ENCODE data around the gene TBC1D3B. TPM values are rescaled to one million over a fixed set of nuclear protein-coding genes. Genes with fewer than 3 reads are reported as not detected.

TBC1D3B gene
- total and polyA plus RNA-seq, 10 of the 15 experiments (the other 5 are each of a cell fraction or from before 2014, with no cell fraction given): 0.67 to 8.5 (median 1.7) TPM; not detected in 2

DNA sequence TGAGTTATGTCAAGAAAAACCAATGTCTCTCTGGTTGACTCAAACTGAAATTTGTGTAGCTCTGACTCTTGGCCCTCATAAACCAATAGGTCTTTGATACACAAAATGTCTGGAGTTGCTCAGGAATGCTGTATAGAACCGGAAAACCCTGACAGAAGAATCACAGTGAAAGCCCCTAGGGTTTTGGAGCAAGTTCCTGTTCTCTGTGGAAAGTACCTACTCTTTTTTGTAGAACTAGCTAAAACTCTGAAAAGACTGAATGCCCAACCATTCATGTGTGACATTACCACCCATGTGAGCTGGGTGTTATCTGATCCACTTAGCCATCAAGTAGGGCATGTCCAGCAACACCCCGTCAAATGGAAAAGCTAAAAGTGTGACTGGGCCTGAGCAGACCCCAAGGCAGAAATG lies 44.0 kb downstream of the TBC1D3B start (continued):
- TF ChIP-seq RUNX3 (IDR thresholded peaks at IDR 0.05; ENCODE audit: low read length) (peak; percentile 53), IKZF2 (IDR thresholded peaks at IDR 0.05) (peak; percentile 93 to 95), CHD2 (IDR thresholded peaks at IDR 0.05; ENCODE audit: borderline replicate concordance, low read depth, low read length) (no peak), ZSCAN29 (IDR thresholded peaks at IDR 0.05) (no peak), NR2F1 (conservative IDR thresholded peaks at IDR 0.05) (peak; percentile 54; the same call in 1 of the 2 replicates), STAT3 (IDR thresholded peaks at IDR 0.05; ENCODE audit: low read depth, low read length) (no peak), CBX3 (IDR thresholded peaks at IDR 0.05; ENCODE audit: borderline replicate concordance, low read depth) (no peak), GABPA (IDR thresholded peaks at IDR 0.05; ENCODE audit: low read depth) (no peak), ASH2L (IDR thresholded peaks at IDR 0.05; ENCODE audit: borderline replicate concordance, low read depth) (no peak), FOXM1 (IDR thresholded peaks at IDR 0.05; ENCODE audit: low read depth, low read length) (peak; percentile 73; the same call in 1 of the 2 replicates), SP1 (IDR thresholded peaks at IDR 0.05; ENCODE audit: low read depth, low read length) (no peak), TAF1 (IDR thresholded peaks at IDR 0.05; ENCODE audit: borderline replicate concordance, low read depth, low read length) (no peak), ZNF24 (IDR thresholded peaks at IDR 0.05) (no peak), NBN (IDR thresholded peaks at IDR 0.05) (no peak), LARP7 (IDR thresholded peaks at IDR 0.05) (no peak), CBX5 (IDR thresholded peaks at IDR 0.05; ENCODE audit: low read depth) (no peak), SREBF1 (IDR thresholded peaks at IDR 0.05; ENCODE audit: low read length) (no peak), FOXK2 (IDR thresholded peaks at IDR 0.05) (no peak), ZNF207 (IDR thresholded peaks at IDR 0.05; ENCODE audit: borderline replicate concordance) (no peak), KDM1A (IDR thresholded peaks at IDR 0.05; ENCODE audit: borderline replicate concordance) (no peak)
- TF ChIP-seq, protein P1, sequence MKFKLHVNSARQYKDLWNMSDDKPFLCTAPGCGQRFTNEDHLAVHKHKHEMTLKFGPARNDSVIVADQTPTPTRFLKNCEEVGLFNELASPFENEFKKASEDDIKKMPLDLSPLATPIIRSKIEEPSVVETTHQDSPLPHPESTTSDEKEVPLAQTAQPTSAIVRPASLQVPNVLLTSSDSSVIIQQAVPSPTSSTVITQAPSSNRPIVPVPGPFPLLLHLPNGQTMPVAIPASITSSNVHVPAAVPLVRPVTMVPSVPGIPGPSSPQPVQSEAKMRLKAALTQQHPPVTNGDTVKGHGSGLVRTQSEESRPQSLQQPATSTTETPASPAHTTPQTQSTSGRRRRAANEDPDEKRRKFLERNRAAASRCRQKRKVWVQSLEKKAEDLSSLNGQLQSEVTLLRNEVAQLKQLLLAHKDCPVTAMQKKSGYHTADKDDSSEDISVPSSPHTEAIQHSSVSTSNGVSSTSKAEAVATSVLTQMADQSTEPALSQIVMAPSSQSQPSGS (IDR thresholded peaks at IDR 0.05; ENCODE audit: low read length): peak; percentile 49; the same call in 1 of the 2 replicates
- TF ChIP-seq, protein P2, sequence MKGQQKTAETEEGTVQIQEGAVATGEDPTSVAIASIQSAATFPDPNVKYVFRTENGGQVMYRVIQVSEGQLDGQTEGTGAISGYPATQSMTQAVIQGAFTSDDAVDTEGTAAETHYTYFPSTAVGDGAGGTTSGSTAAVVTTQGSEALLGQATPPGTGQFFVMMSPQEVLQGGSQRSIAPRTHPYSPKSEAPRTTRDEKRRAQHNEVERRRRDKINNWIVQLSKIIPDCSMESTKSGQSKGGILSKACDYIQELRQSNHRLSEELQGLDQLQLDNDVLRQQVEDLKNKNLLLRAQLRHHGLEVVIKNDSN (IDR thresholded peaks at IDR 0.05; ENCODE audit: borderline replicate concordance, extremely low read length, insufficient read depth, low read depth, low read length): no peak
- TF ChIP-seq, protein P3, sequence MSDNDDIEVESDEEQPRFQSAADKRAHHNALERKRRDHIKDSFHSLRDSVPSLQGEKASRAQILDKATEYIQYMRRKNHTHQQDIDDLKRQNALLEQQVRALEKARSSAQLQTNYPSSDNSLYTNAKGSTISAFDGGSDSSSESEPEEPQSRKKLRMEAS (IDR thresholded peaks at IDR 0.05; ENCODE audit: low read depth, low read length): no peak
- TF ChIP-seq, protein P4, sequence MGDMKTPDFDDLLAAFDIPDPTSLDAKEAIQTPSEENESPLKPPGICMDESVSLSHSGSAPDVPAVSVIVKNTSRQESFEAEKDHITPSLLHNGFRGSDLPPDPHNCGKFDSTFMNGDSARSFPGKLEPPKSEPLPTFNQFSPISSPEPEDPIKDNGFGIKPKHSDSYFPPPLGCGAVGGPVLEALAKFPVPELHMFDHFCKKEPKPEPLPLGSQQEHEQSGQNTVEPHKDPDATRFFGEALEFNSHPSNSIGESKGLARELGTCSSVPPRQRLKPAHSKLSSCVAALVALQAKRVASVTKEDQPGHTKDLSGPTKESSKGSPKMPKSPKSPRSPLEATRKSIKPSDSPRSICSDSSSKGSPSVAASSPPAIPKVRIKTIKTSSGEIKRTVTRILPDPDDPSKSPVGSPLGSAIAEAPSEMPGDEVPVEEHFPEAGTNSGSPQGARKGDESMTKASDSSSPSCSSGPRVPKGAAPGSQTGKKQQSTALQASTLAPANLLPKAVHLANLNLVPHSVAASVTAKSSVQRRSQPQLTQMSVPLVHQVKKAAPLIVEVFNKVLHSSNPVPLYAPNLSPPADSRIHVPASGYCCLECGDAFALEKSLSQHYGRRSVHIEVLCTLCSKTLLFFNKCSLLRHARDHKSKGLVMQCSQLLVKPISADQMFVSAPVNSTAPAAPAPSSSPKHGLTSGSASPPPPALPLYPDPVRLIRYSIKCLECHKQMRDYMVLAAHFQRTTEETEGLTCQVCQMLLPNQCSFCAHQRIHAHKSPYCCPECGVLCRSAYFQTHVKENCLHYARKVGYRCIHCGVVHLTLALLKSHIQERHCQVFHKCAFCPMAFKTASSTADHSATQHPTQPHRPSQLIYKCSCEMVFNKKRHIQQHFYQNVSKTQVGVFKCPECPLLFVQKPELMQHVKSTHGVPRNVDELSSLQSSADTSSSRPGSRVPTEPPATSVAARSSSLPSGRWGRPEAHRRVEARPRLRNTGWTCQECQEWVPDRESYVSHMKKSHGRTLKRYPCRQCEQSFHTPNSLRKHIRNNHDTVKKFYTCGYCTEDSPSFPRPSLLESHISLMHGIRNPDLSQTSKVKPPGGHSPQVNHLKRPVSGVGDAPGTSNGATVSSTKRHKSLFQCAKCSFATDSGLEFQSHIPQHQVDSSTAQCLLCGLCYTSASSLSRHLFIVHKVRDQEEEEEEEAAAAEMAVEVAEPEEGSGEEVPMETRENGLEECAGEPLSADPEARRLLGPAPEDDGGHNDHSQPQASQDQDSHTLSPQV (IDR thresholded peaks at IDR 0.05): no peak
- TF ChIP-seq, protein P5, sequence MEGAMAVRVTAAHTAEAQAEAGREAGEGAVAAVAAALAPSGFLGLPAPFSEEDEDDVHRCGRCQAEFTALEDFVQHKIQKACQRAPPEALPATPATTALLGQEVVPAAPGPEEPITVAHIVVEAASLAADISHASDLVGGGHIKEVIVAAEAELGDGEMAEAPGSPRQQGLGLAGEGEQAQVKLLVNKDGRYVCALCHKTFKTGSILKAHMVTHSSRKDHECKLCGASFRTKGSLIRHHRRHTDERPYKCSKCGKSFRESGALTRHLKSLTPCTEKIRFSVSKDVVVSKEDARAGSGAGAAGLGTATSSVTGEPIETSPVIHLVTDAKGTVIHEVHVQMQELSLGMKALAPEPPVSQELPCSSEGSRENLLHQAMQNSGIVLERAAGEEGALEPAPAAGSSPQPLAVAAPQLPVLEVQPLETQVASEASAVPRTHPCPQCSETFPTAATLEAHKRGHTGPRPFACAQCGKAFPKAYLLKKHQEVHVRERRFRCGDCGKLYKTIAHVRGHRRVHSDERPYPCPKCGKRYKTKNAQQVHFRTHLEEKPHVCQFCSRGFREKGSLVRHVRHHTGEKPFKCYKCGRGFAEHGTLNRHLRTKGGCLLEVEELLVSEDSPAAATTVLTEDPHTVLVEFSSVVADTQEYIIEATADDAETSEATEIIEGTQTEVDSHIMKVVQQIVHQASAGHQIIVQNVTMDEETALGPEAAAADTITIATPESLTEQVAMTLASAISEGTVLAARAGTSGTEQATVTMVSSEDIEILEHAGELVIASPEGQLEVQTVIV (IDR thresholded peaks at IDR 0.05; ENCODE audit: borderline replicate concordance, partially characterized antibody): no peak
